Pancreas (tissue), 10 donors: ENCODE results near the gene TSPAN9. TPM values are rescaled to one million over a fixed set of nuclear protein-coding genes. Genes with fewer than 3 reads are reported as not detected.
A peak's percentile ranks its signal among the peaks of the same experiment; 100 is the strongest.

ENCODE experiments used
- ATAC-seq, 4 donors: fragments of 200-7000 bp; cut with Tn5 transposase; one replicate each; pipeline versions ENCODE4 v1.8.0 to v1.9.1; 2020; ENCODE audit warnings: mild to moderate bottlenecking in 4 of 4, moderate library complexity in 4 of 4
- DNase-seq, 6 donors: peaks; one replicate each; pipeline ENCODE4 v3.0.0-alpha.2; 2020
- FAIRE-seq: peaks from 2 replicates; lab custom pipeline; 2012; peaks lifted over from hg19 to GRCh38; lab: Jason Lieb, UNC
- H3K27ac ChIP-seq, 4 donors: fragments of 200-600 bp; sonication (generic); 1 replicate in 3 of 4; 2 replicates in 1 of 4; pipeline versions ENCODE4 v1.5.0 to v1.8.0; 2020
- H3K27me3 ChIP-seq, 4 donors: fragments of 200-600 bp; one replicate each; pipeline ENCODE4 v1.8.0; 2021
- H3K36me3 ChIP-seq, 3 donors: fragments of 200-600 bp; sonication (generic) in 1 of 3; one replicate each; pipeline versions ENCODE4 v1.5.0 to v1.8.0; 2020 to 2021
- H3K4me1 ChIP-seq, 3 donors: fragments of 200-600 bp; one replicate each; pipeline ENCODE4 v1.8.0; 2021
- H3K4me3 ChIP-seq, 4 donors: fragments of 200-600 bp; sonication (generic) in 2 of 4; one replicate each; pipeline versions ENCODE4 v1.5.0 to v1.8.0; 2020 to 2021
- H3K9me3 ChIP-seq, 4 donors: fragments of 200-600 bp; one replicate each; pipeline ENCODE4 v1.8.0; 2021
- WGBS, 2 donors: extraction: QIAGEN DNeasy Blood & Tissue Kit; methylation state at CpG; one replicate each; pipeline ENCODE4 v1.1.7; 2013; 5-methylcytosine and 5-hydroxymethylcytosine counted together
- intact Hi-C, 3 donors: fragments of 100-400 bp; cut with DNase I; formaldehyde crosslinking; loops; one replicate each; pipeline versions ENCODE4 v1.11.1 to v1.14.2; 2022
- polyA plus RNA-seq, 2 donors: library from polyadenylated mRNA; stranded (reverse); fragments of 200-250 nt; gene quantifications; one replicate each; pipeline ENCODE4 v1.2.3, GENCODE V29; 2013
- total RNA-seq, 6 donors: library from RNA; stranded (reverse); fragmentation: NEBNext Ultra II Directional in 4 of 6; extraction: Animal tissue kit (Norgen Biotek cat#: 25700) in 4 of 6; gene quantifications; one replicate each; pipeline versions ENCODE4 v1.2.1 to v1.2.4, GENCODE V29; 2021 to 2023
- TF ChIP-seq, protein P1 (sequence below), 4 donors: fragments of 200-600 bp; sonication (generic) in 3 of 4; IDR thresholded peaks; one replicate each; pipeline versions ENCODE4 v1.5.0 to v1.8.0; 2021; ENCODE audit warnings: antibody characterized with exemption in 4 of 4
- donor health status: healthy with polysubstance abuse.
- donor health status: DM: no; HTN: no; CAD: no; lungs with moderate emphysema.
- donor health status: DM: no; HTN: no; CAD: no.
- donor health status: control.
- donor health status: control.
- donor health status: Bipolar disorder and iron deficiency.
- donor health status: DM: yes; HTN: yes; CAD: no.
- donor health status: DM: no; HTN: no; CAD: no.
- donor health status: DM: no; HTN: no; CAD: no.
- donor health status: DM: yes; HTN: yes; CAD: no.

TSPAN9 gene
- total and polyA plus RNA-seq, 8 donors = 7.8 to 19.5 (median 13.0) TPM

DNA sequence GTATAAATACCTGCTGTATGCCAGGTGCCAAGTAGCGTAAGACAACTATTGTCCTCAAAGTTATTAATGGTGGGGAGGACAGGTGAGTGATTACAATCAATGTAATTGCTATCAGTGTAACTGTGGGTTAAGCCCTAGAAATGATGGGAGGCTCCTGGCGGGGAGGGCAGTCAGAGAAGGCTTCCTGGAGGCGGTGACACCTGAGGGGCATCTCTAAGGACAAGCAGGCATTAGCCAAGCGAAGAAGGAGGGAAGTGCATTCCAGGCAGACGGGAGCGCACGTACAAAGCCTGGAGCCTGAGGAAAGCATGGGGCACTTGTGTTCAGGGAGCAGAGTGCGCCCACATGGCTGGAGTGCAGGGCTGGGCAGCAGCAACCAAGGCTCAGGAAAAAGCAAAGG lies 230.9 kb downstream of the TSPAN9 start:
- FAIRE-seq (no peak), ATAC-seq (no peak), DNase-seq (no peak)
- no peak overlapping the region for H3K4me3 ChIP-seq
- intact Hi-C loops = loop anchor here in 2 of 3 donors (10.0 kb wide), 4 partner anchors 147 to 487 kb away; no protein-coding TSS in a partner anchor
- no peaks in the 10 kb centered on the region for H3K9me3 ChIP-seq
- TF ChIP-seq, protein P1, sequence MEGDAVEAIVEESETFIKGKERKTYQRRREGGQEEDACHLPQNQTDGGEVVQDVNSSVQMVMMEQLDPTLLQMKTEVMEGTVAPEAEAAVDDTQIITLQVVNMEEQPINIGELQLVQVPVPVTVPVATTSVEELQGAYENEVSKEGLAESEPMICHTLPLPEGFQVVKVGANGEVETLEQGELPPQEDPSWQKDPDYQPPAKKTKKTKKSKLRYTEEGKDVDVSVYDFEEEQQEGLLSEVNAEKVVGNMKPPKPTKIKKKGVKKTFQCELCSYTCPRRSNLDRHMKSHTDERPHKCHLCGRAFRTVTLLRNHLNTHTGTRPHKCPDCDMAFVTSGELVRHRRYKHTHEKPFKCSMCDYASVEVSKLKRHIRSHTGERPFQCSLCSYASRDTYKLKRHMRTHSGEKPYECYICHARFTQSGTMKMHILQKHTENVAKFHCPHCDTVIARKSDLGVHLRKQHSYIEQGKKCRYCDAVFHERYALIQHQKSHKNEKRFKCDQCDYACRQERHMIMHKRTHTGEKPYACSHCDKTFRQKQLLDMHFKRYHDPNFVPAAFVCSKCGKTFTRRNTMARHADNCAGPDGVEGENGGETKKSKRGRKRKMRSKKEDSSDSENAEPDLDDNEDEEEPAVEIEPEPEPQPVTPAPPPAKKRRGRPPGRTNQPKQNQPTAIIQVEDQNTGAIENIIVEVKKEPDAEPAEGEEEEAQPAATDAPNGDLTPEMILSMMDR (IDR thresholded peaks at IDR 0.05) = no peak
- H3K27ac ChIP-seq = no peak overlapping the region
- H3K4me1 ChIP-seq = peaks cover 12 to 22% (median 18%) of the 10 kb centered on the region in 3 donors
- 96 to 100% methylated on average over 8 of the region's 8 CpGs for WGBS, 2 donors
- H3K36me3 ChIP-seq = no peaks in the 10 kb centered on the region
- no peaks in the 10 kb centered on the region for H3K27me3 ChIP-seq

DNA sequence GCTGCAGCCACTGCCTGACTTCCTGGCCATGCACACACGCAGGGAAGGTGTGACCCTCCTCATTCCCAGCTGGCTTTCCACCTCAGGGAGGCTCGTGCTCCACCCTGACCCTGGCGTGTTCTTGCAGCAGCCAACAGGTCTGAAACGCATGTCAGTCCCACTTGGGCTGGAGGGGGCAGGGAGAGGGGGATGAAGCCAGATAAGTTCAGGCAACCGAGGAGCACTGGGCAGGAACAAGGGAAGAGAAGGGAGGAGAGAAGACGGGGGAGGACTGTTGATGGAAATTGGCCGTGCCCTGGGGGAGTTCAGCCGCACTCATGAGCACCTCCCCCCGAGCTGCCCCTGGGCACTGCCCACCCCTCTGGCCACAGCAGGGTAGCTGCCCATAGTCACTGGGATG lies 231.4 kb downstream of the TSPAN9 start:
- TF ChIP-seq, protein P1 (IDR thresholded peaks at IDR 0.05) = no peak
- ATAC-seq (no peak), FAIRE-seq (no peak), DNase-seq (peak in 1 of 6 donors; percentile 60)
- WGBS, 2 donors = 86 to 87% methylated on average over 8 to 9 of the region's 9 CpGs
- intact Hi-C loops = loop anchor here in 2 of 3 donors (10.0 kb wide), 4 partner anchors 146 to 486 kb away; no protein-coding TSS in a partner anchor
- H3K27me3 ChIP-seq = no peaks in the 10 kb centered on the region
- H3K4me1 ChIP-seq = peaks cover 12 to 20% (median 18%) of the 10 kb centered on the region in 3 donors
- H3K4me3 ChIP-seq = no peak overlapping the region
- no peaks in the 10 kb centered on the region for H3K9me3 ChIP-seq
- no peaks in the 10 kb centered on the region for H3K36me3 ChIP-seq
- H3K27ac ChIP-seq = no peak overlapping the region

DNA sequence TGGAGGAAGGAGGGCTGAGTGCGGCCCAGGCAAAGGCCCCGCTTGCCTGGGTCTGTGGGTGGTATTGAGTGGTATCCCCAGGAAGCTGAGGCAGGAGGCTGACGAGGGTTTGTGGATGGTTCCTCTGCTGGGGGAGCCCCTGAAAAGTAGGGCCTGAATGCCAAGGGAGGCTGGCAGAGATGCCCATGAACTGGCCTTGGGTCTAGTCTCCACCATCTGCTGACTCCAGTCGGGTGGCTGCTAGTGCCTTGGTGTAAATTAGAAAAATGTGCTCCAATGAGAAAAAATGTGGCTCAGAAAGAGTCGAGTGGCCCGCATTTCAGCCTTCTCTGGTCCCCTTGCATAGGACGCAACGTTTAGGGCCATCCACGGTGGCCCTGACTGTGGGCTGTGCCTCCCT lies 232.6 kb downstream of the TSPAN9 start:
- Histone ChIP-seq H3K27ac (no peak overlapping the region), H3K27me3 (no peaks in the 10 kb centered on the region)
- WGBS, 2 donors = 92% methylated on average over 9 of the region's 9 CpGs

DNA sequence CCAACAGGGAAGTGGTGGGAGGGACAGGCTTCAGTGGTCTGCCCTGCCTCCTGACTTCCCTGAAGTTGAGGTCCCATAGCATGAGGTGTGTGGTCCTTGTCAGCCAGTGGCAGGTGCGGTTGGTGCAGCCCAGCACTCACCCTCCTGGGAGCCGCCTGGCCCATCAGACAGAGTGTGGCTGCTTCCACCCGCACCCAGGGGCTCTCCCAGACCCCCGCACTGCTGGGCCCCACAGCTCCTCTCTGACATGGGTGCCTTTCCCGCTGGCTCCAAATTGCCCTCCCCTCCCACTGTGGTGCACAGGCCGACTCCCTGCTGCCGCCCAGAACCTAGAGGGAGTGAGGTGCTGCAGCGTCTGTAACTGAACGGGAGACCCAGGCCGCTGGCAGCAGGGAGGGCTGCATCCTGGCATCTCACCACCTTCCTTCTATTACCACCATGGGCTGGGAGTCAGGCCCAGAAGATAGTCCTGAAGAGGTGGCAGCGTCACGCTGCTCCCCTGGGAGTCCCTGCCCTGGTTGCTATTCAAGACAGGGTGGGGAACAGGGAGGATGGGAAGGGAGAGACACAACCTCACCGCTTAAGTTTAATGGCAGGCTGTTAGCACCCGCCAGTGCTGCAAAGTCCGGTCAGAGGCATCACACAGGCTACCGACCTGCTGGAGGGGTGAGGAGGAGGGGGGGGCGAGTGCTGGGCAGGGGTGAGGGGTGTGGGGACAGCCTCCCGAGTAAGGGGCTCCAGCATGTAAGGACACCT lies 233.3 kb downstream of the TSPAN9 start:
- no peak overlapping the region for H3K4me3 ChIP-seq
- TF ChIP-seq, protein P1 (IDR thresholded peaks at IDR 0.05) = no peak
- peak in 1 of 6 donors; percentile 63 for DNase-seq
- H3K27me3 ChIP-seq = no peaks in the 10 kb centered on the region
- peaks cover 18 to 30% (median 21%) of the 10 kb centered on the region in 3 donors for H3K4me1 ChIP-seq
- H3K9me3 ChIP-seq = no peaks in the 10 kb centered on the region
- FAIRE-seq = no peak
- no peaks in the 10 kb centered on the region for H3K36me3 ChIP-seq
- peak overlapping the region in 3 of 4 donors; percentile 45 to 52 (median 50) for H3K27ac ChIP-seq
- intact Hi-C loops = no loop called here
- ATAC-seq = peak in 3 of 4 donors; percentile 2 to 10 (median 3)
- 80 to 84% methylated on average over 18 of the region's 18 CpGs for WGBS, 2 donors

More for the DNA sequence above, 232.6 kb downstream of the TSPAN9 start:
- intact Hi-C loops = loop anchor here in 2 of 3 donors (10.0 kb wide), 4 partner anchors 145 to 485 kb away; no protein-coding TSS in a partner anchor
- no peaks in the 10 kb centered on the region for H3K36me3 ChIP-seq
- H3K4me1 ChIP-seq = peaks cover 15 to 24% (median 19%) of the 10 kb centered on the region in 3 donors
- no peaks in the 10 kb centered on the region for H3K9me3 ChIP-seq
- peak in 1 of 6 donors; percentile 38 for DNase-seq
- no peak for ATAC-seq
- FAIRE-seq = no peak
- TF ChIP-seq, protein P1 (IDR thresholded peaks at IDR 0.05) = no peak
- H3K4me3 ChIP-seq = no peak overlapping the region
